Umbilical cord (tissue), 2 donors: Measurements from ENCODE around the gene ASB1. TPM values are rescaled to one million over a fixed set of nuclear protein-coding genes. Genes with fewer than 3 reads are reported as not detected.

Experiments
- DNase-seq: peaks from one replicate; pipeline ENCODE4 v3.0.0-alpha.2; 2015; ENCODE audit warnings: low spot score
- total RNA-seq: library from RNA; depleted of rRNA; stranded (reverse); fragments of >200 nt; gene quantifications from one replicate; pipeline ENCODE4 v1.2.3, GENCODE V29; 2014; ENCODE audit warnings: low replicate concordance; ENCODE audit not compliant: insufficient read depth

ASB1 gene, protein sequence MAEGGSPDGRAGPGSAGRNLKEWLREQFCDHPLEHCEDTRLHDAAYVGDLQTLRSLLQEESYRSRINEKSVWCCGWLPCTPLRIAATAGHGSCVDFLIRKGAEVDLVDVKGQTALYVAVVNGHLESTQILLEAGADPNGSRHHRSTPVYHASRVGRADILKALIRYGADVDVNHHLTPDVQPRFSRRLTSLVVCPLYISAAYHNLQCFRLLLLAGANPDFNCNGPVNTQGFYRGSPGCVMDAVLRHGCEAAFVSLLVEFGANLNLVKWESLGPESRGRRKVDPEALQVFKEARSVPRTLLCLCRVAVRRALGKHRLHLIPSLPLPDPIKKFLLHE
- 20.7 TPM for total RNA-seq

DNA sequence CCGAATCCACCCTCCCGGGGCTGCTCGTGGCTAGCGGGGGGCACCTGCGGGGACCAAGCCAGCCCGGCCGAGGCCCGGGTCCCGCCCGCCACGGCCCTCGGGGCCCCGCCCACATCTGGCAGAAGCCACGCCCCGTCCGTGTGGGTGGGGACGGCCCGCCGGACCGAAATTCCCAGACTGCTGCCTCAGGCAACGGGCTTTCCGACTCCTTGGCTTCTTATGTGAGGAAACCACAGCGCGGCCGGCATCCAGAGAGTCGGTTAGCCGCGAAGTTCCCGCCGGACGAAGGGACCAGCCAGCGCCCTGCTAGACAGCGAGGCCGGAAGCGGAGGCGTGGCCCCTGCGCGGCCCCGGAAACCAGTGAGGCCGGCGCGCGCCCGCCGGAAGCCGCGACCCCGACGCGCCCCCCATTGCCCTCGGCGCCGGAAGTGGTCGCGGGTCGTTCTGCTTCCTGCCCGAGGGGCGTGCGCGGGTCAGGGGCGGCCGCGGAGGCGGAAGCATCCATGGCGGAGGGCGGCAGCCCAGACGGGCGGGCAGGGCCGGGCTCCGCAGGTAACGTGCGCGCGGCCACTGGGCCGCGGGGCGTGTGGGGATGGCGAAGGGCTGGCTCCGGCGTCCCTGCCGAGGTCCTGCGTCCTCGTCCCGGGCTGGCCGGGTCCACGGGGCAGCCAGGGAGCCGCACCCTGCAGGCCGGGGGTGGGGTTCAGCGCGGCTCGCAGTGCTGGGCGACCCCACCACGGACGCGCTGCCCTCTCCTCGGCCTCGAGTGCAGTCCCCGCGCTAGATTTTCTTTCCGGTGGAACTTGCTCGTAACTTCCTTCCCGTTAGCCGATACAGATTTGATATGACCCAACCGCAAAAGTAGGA, at the start of gene ASB1:
Gene ASB1 (plus strand): TSS at position 360 of the 867 bp plus-strand sequence. CDS start 144 bp downstream, at position 504.
- peak; percentile 82 for DNase-seq

DNA sequence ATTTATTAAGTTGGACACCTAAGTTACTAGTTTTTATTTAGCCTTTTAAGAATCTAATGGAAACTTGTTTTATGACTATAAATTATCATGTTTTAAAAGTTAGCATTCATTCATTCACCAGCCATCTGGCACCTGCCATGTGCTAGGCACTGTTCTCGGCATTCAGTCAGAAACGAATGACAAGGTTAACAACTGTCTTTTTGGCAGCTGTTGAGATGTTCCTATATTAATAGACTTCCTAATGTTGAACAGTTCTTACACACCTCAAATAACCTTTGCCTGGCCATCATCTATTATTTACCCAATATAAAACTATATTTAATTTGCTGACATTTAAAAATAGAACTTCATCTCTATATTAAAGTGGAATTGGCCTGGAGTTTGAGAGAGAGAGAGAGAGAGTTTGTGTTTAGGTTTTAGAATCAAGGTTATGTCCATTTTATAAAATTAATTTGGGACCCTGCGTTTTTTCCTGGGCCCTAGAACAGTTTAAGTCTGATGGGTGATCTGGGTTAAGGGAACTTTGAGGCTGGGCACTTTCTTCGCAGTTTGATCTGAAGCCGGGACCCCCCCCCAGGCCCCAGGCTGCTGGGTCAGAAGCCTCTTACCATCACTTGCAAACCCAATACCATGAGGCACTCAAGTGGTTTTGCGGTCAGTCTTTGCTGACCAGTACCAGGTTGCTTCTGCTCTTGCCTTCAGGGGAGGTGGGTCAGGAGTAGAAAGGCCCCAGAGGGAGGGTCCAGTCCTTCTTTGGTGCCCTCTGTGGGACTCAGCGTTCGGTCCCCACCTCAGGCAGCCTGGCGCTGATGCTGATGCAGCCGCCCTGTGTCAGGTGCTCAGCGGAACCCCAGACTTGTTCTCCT, 48.3 kb upstream of the ASB1 start:
- no peak for DNase-seq

DNA sequence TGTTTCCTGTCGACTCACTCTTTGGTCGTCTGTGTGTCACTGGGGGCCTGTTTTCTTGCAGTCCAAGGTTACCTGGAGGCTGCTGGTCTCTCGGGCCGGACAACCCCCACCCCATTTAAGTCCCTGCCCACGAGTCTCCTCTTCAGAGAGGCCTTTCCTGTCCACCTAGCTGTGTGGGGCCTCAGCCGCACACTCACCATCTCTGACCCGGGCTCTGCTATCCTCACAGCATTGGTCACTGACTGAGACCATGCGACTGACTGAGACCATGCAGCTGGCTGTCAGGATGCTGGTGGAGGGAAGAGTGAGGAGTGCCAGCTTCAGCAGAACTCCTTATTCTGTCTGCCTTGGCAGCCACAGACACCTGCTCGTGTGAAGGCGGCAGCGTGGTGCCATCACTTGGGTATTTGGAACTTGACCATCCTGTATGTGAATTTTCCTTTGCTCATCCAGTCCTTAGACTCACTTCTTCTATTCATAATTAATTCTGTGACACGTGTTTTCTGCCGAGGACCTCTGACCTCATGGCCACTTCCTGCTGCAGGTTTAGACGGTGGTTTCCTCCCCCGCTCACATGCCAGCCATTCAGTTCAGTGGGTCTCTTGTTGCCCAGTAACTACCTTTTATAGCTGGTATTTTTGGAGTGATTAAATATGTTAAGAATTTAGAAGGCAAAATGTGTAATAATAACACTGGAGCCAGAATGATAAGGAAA, 47.5 kb upstream of the ASB1 start:
- no peak for DNase-seq

DNA sequence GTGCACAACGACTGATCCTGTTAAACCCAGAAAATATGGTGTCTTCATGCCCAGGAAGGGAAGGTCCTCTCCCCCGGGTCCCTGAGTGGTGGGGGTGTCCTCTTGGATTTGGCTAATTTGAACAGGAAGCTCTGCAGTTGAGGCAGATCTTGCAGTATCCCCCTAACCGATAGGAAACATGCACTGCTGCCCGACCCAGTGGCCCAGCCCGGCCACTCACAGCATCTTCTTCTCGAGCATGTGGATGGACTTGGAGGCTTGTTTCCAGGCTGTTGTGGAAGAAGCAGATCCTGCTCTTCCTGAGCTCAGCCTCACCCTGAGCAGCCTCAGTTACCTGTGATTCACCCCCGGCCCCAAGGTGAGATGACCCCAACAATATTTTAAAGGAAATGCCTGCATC, 46.4 kb upstream of the ASB1 start:
- DNase-seq: no peak

DNA sequence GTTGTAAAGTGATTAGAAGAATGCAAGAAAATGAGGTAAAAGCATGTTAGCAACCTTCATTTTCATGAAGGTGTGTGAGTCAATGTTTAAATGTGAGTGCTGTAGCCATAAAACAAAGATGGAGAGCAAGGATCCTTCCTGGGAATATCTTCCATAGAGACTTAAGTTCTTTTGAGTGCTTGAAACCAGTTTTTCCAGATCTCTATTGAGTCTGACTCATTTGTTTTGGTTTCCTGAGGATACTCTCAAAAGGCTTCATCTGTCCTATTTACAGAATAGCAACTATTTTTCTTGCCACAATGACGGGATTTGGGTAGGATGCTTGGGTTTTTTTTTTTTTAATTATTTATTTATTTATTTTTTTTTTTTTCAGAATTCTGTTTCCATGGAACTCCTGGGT, 45.9 kb upstream of the ASB1 start:
- DNase-seq: peak; percentile 36

DNA sequence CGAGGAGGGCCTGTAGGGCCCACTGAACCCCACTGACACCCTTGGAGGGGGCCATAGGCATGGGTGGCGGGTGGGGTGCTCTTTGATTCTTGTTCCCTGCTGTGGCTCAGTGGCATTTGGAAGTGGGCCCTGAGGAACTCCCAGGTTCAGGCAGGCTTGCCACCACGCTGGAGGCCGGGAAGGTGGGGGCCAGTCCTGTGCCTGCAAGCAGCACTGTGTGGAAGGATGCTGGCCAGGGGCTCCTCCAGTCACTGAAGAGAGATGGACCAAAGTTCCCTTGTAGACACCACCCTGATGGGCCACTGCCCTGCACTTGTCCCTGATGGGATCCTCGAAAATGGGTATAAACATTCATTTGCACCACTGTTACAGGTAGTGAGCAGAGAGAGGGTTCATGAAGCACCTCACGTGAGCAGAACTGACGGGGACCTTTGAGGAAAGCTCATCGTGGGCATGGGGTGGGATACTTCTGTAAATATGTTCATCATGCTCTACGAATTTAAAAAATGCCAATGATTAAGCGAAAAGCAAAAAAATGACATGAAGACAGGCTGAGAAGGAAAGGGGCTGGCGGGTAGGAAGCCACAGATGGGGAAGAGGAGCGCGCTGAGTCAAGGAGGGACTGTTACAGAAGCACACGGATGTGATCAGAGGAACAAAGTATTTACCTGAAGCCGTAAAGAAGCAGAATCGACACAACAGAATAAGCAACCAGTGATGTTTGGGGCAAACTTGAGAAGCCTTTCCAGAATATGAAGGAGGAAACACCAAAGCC, 45.2 kb upstream of the ASB1 start:
- no peak for DNase-seq

DNA sequence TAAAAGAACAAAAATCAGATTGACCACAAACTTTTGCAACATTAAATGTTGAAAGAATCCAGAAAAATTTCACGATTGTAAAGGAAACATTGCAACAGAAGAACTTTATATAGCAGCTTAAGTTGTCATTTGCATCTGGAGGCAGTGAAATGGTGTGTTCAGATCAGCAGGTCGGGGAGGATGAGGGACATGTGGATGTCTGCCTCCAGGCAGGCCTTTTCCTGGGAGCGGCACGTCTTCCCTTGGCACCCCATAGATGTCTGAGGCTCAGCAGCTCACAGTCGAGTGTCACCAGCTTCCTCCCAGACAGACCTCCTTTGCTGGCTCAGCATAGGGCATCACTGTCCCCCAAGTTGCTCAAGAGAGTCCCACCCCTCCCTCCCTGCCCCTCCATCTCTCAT, 44.3 kb upstream of the ASB1 start:
- no peak for DNase-seq

DNA sequence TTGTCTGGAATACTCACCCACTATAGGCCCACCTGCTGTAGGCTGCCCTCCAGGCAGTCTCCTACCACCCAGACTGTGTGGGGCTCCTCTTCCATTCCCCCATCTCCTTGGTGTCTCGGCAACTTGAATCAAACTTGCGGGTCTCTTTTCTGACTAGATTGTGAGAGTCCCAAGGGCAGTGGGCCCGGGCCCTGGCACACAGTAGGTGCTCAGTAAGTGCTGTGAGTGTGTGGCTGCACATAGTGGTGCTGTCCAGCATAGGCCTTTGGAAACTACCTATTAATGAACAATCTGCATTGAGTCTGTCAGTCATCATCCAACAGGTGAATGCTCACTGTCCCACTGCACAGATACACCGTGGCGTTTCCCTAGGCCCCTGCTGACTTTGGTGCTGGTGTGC, 43.6 kb upstream of the ASB1 start:
- no peak for DNase-seq

DNA sequence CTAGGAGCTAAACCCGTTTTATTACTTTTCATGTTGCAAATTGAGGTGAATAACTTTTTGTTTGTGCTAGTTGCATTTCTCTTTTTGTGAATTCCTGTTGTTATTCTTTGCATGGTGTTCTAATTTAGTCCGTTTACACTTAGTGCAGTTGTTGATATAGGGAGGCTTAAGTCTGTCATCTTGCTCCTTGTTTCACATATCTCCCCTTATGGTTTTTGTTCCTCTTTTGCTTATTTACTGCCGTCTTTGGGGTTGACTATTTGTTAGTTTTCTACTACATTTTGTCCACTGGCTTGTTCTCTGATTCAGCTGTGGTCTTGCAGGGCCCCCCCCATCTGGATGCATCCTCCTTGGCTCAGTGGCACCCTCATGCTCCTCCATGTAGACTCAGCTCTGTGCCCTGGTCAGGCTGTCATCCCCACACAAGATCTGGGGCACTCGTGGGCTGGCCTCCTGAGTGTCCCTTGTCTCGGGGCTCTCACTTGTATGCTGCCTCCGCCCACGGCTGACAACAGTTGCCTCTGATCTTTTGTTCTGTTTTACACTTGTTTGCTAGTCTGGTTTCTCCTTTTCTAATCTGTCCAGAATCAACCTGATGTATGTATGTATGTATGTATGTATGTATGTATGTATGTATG, 42.9 kb upstream of the ASB1 start:
- no peak for DNase-seq

DNA sequence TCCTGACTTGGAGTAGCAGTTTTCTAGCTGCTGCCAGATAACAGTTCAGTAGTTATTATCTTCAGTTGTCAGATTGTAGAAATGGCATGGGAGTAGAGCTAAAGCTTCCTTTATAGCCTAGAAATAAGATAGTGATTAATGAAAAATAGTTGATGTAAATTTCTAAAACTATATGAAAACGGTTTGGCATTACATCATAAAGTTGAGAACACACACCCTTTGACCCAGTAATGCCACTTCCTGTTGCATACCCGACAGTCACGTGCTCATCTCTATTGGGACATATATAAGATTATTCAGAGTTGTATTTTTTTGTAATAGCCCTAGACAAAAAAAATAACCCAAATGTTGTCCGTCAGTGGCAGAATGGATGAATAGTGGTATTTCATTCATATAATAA, 39.4 kb upstream of the ASB1 start:
- no peak for DNase-seq

DNA sequence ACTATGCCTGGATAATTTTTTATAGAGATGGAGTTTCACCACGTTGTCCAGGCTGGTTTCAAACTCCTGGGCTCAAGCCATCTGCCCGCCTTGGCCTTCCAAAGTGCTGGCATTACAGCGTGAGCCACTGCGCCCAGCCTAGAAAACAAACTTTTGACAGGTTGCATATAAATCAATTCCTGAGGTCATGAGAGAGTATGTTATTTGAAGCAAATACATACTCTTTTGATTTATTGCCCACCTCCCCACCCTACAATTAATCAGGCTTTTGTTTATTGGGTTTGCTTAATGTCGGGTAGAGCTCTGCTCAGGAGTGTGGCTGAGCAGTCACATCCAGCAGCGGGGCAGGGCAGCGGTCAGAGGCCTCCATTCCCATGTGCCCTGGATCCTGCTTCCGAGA, 37.9 kb upstream of the ASB1 start:
- no peak for DNase-seq

DNA sequence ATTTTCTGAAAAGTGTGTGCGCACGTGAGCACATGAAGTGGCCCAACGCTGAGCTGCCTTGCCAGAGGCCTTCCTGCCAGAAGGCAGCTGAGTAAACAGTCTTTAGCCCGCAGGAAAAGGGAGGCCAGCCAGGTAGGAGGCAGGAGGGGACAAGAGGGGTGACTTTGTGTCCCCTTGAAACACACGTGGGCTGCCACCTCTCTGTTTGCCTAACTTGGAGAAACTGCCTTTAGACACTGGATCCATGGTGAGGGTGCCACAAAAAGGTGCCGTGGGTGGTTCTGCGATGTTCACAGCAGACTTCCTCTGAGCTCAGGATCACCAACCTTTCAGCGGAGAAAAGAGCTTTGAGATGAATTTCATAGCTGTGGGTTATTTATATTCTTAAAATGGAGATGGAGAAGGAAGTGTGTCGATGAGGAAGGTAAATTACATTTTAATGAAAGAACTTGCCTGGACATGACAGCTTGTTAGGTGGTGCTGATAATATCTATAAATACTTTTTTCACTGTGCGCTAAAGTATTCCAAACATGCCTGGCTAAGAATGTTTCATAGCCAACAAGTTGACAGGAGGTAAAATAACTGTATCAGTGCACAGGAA, 36.6 kb upstream of the ASB1 start:
- DNase-seq: peak; percentile 59

DNA sequence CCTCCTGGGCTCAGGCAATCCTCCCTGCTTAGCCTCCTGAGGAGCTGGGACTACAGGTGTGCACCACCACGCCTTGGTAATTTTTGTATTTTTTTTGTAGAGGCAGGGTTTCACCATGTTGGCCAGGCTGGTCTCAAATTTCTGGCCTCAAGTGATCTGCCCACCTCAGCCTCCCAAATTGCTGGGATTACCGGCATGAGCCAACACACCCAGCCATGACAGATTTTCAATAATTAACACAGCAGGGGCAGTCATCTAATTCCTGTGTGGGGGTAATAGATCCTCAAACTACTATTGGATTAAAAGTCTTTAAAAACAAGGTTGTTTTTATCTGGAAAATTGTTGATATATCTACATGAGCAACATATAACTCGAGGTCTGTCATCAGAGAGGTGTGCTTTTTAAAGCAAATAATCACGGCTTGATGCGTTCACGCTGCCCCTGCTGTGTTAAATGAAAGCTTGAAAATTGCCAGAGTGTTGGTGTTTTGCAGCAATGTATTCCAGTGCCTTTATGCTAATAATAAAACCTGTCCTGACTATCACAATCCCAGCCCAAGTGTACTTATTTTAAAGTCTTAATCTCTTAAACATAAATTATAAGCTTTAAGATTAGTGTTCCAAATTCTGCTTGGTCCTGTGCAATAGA, 35.6 kb upstream of the ASB1 start:
- no peak for DNase-seq

DNA sequence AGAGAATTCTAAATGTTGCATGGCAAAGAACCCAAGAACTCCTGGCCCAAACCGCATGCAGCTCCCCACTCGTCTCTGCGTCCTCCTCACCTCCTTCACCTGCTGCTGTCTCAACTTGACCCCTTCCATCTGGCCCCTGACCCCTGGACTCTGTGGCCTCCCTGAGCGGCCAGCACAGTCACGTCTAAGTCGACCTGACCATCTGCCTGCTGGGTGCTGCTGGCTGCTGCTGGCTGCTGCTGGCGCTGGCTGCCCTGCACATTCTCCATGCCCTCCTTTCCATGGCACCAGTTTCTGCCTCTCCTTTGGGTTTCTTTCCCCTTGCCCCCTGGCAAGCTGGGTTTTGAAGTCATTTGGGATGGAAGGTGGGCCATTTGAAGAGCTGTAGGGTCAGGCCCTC, 30.1 kb upstream of the ASB1 start:
- no peak for DNase-seq

DNA sequence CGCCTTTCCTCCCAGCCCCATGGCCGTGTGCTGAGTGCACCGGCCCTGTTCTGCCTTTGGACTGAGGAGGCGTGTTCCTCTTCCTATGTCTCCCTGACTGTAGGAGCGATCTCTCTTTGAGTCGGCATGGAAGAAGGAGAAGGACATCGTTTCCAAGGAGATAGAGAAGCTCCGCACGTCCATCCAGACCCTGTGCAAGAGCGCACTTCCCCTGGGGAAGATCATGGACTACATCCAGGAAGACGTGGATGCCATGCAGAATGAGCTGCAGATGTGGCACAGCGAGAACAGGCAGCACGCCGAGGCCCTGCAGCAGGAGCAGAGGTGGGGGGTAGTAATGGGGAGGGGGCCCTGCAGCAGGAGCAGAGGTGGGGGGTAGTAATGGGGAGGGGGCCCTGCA, 29.4 kb upstream of the ASB1 start:
- DNase-seq: no peak

DNA sequence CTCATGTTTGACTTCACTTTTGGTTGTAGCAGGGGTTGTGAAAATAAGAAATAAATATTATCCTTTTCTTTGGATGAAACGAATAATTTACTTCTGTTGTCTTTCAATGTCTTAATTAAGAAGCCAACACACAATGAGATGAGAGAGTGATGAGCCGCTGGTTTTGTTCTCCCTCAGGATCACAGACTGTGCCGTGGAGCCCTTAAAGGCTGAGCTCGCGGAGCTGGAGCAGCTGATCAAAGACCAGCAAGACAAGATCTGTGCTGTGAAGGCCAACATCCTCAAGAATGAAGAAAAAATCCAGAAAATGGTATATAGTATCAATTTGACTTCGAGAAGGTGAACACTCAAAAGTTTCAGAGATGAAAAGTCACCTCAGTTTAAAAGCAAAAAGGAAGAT, 28.1 kb upstream of the ASB1 start:
- DNase-seq: no peak

DNA sequence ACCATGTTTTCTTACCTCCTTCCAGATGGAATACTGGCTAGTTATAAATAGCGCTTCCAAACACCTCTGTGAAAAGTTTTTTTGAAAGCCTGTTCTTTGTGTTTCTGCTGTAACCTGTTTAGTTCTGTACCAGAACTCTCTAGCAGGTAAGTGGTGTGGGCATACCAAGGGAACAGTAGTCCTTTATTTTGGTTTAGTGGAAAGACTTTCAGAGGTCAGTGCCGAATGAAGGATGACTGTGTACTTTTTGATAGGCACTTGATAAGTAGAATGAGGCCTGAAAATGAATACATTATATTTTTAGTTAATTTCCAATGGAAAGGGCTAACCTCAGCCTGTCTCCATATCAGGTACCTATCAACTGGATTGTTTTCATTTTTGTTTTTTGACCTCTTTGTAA, 27.6 kb upstream of the ASB1 start:
- DNase-seq: no peak

DNA sequence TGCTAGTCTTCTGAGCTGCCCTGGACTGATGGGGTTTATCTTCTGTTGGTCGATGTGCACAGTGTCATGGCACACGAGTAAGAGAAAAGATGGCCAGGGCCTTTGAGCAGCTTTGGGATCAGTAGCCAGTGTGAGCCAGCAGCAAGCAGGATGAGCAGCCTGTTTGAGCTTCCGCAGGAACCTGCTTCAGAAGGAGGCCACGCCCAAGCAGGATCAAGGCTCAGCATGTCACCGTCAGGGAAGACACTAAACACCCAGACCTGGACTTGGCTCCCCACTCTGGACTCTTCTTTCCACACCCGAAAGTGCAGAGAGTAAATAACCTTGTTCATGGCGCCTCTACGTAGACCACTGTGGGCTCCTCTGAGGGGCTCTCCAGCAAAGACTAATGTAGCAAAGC, 25.2 kb upstream of the ASB1 start:
- no peak for DNase-seq
